HepG2 (cell line): Measurements from ENCODE around the gene CCDC18. TPM values are rescaled to one million over a fixed set of nuclear protein-coding genes. Genes with fewer than 3 reads are reported as not detected.

Source experiments
- CEBPB ChIP-seq: IDR thresholded peaks from 2 replicates; pipeline ENCODE4 v1.6.1; 2011; ENCODE audit warnings: low read depth, low read length, improper control_type of control experiment, borderline replicate concordance
- CEBPG ChIP-seq: IDR thresholded peaks from 2 replicates; pipeline ENCODE4 v1.6.1; 2016
- EHMT2 ChIP-seq: fragments of 200-600 bp; sonication (generic); IDR thresholded peaks from 2 replicates; pipeline ENCODE4 v1.7.0; 2017; ENCODE audit warnings: antibody characterized with exemption, low read depth, low read length, borderline replicate concordance
- EP300 ChIP-seq, 3 experiments: sonication (generic) in 1 of 3; formaldehyde crosslinking in 1 of 3; IDR thresholded peaks; 2 replicates each; pipeline versions ENCODE4 v1.5.1 to v1.6.1; 2011 to 2020; ENCODE audit warnings: low read depth in 2 of 3, low read length in 2 of 3, borderline replicate concordance in 1 of 3, improper control_type of control experiment in 1 of 3, mild to moderate bottlenecking in 1 of 3, missing genetic modification reagents in 1 of 3, moderate library complexity in 1 of 3
- FOSL2 ChIP-seq: sonication (generic); formaldehyde crosslinking; IDR thresholded peaks from 2 replicates; pipeline ENCODE4 v1.4.0; 2020; ENCODE audit warnings: missing genetic modification reagents
- FOXP1 ChIP-seq, 2 experiments: fragments of 450-650 bp in 1 of 2; IDR thresholded peaks; 2 replicates each; pipeline ENCODE4 v1.6.1; 2017 to 2018; ENCODE audit warnings: antibody characterized with exemption in 1 of 2
- GATAD2A ChIP-seq: IDR thresholded peaks from 2 replicates; pipeline ENCODE4 v1.6.1; 2016
- IKZF4 ChIP-seq: sonication (generic); formaldehyde crosslinking; IDR thresholded peaks from 2 replicates; pipeline ENCODE4 v1.5.1; 2020; ENCODE audit warnings: borderline replicate concordance, mild to moderate bottlenecking, low read depth, missing genetic modification reagents; ENCODE audit errors: not compliant biosample characterization
- KAT8 ChIP-seq: IDR thresholded peaks from 2 replicates; pipeline ENCODE4 v1.6.1; 2016; ENCODE audit warnings: missing genetic modification reagents, missing compliant biosample characterization
- NFE2L1 ChIP-seq: sonication (generic); formaldehyde crosslinking; IDR thresholded peaks from 2 replicates; pipeline ENCODE4 v1.4.0; 2020; ENCODE audit warnings: missing genetic modification reagents, mild to moderate bottlenecking, borderline replicate concordance
- NFIC ChIP-seq: IDR thresholded peaks from 2 replicates; pipeline ENCODE4 v1.6.1; 2012; ENCODE audit warnings: mild to moderate bottlenecking, low read length, inconsistent platforms
- NR2F1 ChIP-seq, 2 experiments: fragments of 450-650 bp in 1 of 2; formaldehyde crosslinking in 1 of 2; IDR thresholded peaks; 2 replicates each; pipeline versions ENCODE4 v1.5.0 to v1.6.1; 2016 to 2020; ENCODE audit warnings: mild to moderate bottlenecking in 1 of 2, missing compliant biosample characterization in 1 of 2, missing genetic modification reagents in 1 of 2, moderate library complexity in 1 of 2
- ZFP41 ChIP-seq: sonication (generic); formaldehyde crosslinking; IDR thresholded peaks from 2 replicates; pipeline ENCODE4 v1.4.0; 2020; ENCODE audit warnings: mild to moderate bottlenecking, missing genetic modification reagents, borderline replicate concordance
- ZMYM4 ChIP-seq: sonication (generic); formaldehyde crosslinking; IDR thresholded peaks from 2 replicates; pipeline ENCODE4 v1.8.1; 2023; ENCODE audit warnings: mild to moderate bottlenecking, missing genetic modification reagents
- ZNF569 ChIP-seq: sonication (generic); formaldehyde crosslinking; IDR thresholded peaks from 2 replicates; pipeline ENCODE4 v1.5.0; 2020; ENCODE audit warnings: mild to moderate bottlenecking, missing genetic modification reagents, moderate library complexity, borderline replicate concordance
- ZNF652 ChIP-seq: IDR thresholded peaks from 2 replicates; pipeline ENCODE4 v1.6.1; 2016; ENCODE audit warnings: low read depth, borderline replicate concordance
- ZNF792 ChIP-seq: IDR thresholded peaks from 2 replicates; pipeline ENCODE4 v1.6.1; 2016
- ZSCAN12 ChIP-seq: sonication (generic); formaldehyde crosslinking; IDR thresholded peaks from 2 replicates; pipeline ENCODE4 v1.9.0; 2021; ENCODE audit warnings: mild to moderate bottlenecking, missing genetic modification reagents
- polyA plus RNA-seq, 8 experiments: library from polyadenylated mRNA; depleted of rRNA in 3 of 8; stranded (reverse) in 7 of 8; unstranded in 1 of 8; fragments of >200 nt; fragmentation: Illumina TruSeq in 4 of 8; extraction: Trizol in 4 of 8; gene quantifications; 2 replicates each; pipeline versions ENCODE4 v1.2.1 to v1.2.3, GENCODE V29; 2011 to 2016; ENCODE audit warnings: low read depth in 4 of 8, missing spikeins in 1 of 8, mixed read lengths in 1 of 8; ENCODE audit not compliant: insufficient read depth in 1 of 8
- total RNA-seq, 5 experiments: library from RNA; depleted of rRNA; stranded (reverse); fragments of >200 nt; fragmentation: Illumina TruSeq; extraction: Trizol; gene quantifications; 2 replicates each; pipeline ENCODE4 v1.2.3, GENCODE V29; 2016; ENCODE audit warnings: low read depth in 1 of 5
- TF ChIP-seq, protein P1 (sequence below), 2 experiments: sonication (generic) in 1 of 2; formaldehyde crosslinking in 1 of 2; IDR thresholded peaks; 2 replicates each; pipeline versions ENCODE4 v1.4.0 to v1.6.1; 2018 to 2020; ENCODE audit warnings: missing genetic modification reagents in 2 of 2, borderline replicate concordance in 1 of 2, low read depth in 1 of 2, mild to moderate bottlenecking in 1 of 2, missing biosample characterization in 1 of 2
- TF ChIP-seq, protein P2 (sequence below): sonication (generic); formaldehyde crosslinking; IDR thresholded peaks from 2 replicates; pipeline ENCODE4 v1.4.0; 2020; ENCODE audit warnings: missing genetic modification reagents
- TF ChIP-seq, protein P3 (sequence below): IDR thresholded peaks from 2 replicates; pipeline ENCODE4 v1.6.1; 2016; ENCODE audit warnings: low read depth
- TF ChIP-seq, protein P4 (sequence below): sonication (generic); formaldehyde crosslinking; conservative IDR thresholded peaks from 2 replicates; pipeline ENCODE4 v1.4.0; 2020; ENCODE audit warnings: missing genetic modification reagents

CCDC18 gene
- total and polyA plus RNA-seq, 2 of the 13 experiments (the other 11 are each of a cell fraction or from before 2014, with no cell fraction given): 1.9 to 18.4 TPM

DNA sequence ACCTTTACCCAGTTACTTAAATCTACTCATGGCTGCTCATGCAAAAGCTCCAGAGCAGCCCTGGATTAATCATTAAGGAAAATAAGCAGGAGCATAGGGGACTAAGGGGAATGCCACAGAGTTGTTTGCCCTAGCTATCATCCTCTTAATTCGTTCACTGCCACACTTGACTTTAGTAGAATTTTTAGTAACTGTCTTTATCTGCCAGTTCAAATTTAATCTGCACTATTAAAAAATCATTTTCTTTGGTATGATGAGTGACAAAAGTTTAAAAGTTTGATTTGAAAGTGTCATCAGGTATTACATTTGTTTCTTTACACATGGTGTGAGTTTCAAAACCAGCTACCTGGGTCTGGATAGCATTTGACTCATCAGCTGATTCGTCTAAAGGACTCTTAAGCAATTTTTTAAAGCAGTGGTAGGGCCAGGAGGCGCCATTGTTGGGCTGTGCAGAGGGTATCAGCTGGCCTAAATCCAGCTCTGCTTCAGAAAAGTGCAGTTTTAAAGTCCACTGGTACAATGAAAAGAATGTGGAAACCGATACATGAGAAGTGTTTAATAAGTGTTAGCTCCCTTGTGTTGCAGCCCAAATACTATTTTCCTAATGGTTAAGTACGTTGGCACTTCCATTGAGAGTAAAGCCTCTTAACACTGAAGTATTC is 95.2 kb downstream of the CCDC18 start (continued):
- TF ChIP-seq, protein P1, sequence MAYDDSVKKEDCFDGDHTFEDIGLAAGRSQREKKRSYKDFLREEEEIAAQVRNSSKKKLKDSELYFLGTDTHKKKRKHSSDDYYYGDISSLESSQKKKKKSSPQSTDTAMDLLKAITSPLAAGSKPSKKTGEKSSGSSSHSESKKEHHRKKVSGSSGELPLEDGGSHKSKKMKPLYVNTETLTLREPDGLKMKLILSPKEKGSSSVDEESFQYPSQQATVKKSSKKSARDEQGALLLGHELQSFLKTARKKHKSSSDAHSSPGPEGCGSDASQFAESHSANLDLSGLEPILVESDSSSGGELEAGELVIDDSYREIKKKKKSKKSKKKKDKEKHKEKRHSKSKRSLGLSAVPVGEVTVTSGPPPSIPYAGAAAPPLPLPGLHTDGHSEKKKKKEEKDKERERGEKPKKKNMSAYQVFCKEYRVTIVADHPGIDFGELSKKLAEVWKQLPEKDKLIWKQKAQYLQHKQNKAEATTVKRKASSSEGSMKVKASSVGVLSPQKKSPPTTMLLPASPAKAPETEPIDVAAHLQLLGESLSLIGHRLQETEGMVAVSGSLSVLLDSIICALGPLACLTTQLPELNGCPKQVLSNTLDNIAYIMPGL (CRISPR knock-in tag; IDR thresholded peaks at IDR 0.05; ENCODE audit: borderline replicate concordance in 1 of 2, low read depth in 1 of 2): peak in 1 of 2 experiments; percentile 41; a peak in 1 of 4 replicates
- TF ChIP-seq EHMT2: peak; percentile 70; the same call in 1 of the 2 replicates
- TF ChIP-seq CEBPG (CRISPR knock-in tag): peak; percentile 77
- TF ChIP-seq, protein P2, sequence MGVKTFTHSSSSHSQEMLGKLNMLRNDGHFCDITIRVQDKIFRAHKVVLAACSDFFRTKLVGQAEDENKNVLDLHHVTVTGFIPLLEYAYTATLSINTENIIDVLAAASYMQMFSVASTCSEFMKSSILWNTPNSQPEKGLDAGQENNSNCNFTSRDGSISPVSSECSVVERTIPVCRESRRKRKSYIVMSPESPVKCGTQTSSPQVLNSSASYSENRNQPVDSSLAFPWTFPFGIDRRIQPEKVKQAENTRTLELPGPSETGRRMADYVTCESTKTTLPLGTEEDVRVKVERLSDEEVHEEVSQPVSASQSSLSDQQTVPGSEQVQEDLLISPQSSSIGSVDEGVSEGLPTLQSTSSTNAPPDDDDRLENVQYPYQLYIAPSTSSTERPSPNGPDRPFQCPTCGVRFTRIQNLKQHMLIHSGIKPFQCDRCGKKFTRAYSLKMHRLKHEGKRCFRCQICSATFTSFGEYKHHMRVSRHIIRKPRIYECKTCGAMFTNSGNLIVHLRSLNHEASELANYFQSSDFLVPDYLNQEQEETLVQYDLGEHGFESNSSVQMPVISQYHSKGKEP: no peak
- TF ChIP-seq NR2F1 (CRISPR knock-in tag; IDR thresholded peaks at IDR 0.05): 0 out of 4 replicates have a peak, but pooled peaks of 1 of the 2 experiments have one; percentile 26
- TF ChIP-seq, protein P3, sequence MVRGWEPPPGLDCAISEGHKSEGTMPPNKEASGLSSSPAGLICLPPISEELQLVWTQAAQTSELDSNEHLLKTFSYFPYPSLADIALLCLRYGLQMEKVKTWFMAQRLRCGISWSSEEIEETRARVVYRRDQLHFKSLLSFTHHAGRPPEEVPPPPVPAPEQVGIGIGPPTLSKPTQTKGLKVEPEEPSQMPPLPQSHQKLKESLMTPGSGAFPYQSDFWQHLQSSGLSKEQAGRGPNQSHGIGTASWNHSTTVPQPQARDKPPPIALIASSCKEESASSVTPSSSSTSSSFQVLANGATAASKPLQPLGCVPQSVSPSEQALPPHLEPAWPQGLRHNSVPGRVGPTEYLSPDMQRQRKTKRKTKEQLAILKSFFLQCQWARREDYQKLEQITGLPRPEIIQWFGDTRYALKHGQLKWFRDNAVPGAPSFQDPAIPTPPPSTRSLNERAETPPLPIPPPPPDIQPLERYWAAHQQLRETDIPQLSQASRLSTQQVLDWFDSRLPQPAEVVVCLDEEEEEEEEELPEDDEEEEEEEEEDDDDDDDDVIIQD: peak; percentile 58; the same call in 1 of the 2 replicates
- no peak for TF ChIP-seq FOXP1 (IDR thresholded peaks at IDR 0.05)
- TF ChIP-seq FOXP1 (CRISPR knock-in tag; IDR thresholded peaks at IDR 0.05): 0 out of 2 replicates have a peak, but pooled peaks have one; percentile 7
- TF ChIP-seq KAT8 (CRISPR knock-in tag): 0 out of 2 replicates have a peak, but pooled peaks have one; percentile 27
- peak; percentile 64 for TF ChIP-seq GATAD2A (CRISPR knock-in tag)
- TF ChIP-seq ZNF792: peak; percentile 40; the same call in 1 of the 2 replicates
- TF ChIP-seq, protein P4, sequence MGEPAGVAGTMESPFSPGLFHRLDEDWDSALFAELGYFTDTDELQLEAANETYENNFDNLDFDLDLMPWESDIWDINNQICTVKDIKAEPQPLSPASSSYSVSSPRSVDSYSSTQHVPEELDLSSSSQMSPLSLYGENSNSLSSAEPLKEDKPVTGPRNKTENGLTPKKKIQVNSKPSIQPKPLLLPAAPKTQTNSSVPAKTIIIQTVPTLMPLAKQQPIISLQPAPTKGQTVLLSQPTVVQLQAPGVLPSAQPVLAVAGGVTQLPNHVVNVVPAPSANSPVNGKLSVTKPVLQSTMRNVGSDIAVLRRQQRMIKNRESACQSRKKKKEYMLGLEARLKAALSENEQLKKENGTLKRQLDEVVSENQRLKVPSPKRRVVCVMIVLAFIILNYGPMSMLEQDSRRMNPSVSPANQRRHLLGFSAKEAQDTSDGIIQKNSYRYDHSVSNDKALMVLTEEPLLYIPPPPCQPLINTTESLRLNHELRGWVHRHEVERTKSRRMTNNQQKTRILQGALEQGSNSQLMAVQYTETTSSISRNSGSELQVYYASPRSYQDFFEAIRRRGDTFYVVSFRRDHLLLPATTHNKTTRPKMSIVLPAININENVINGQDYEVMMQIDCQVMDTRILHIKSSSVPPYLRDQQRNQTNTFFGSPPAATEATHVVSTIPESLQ: no peak
- TF ChIP-seq EP300 (IDR thresholded peaks at IDR 0.05; ENCODE audit: low read depth in 2 of 2, low read length in 2 of 2): peak in 1 of 2 experiments; percentile 34; a peak in 1 of 4 replicates
- TF ChIP-seq EP300 (CRISPR knock-in tag; IDR thresholded peaks at IDR 0.05; ENCODE audit: borderline replicate concordance): no peak; the same call in 1 of the 2 replicates
- no peak for TF ChIP-seq ZNF652 (CRISPR knock-in tag)
- TF ChIP-seq NFIC: peak; percentile 36; the same call in 1 of the 2 replicates
- TF ChIP-seq NFE2L1 (CRISPR knock-in tag): no peak
- TF ChIP-seq ZFP41 (CRISPR knock-in tag): no peak
- peak; percentile 76; the same call in 1 of the 2 replicates for TF ChIP-seq CEBPB
- no peak for TF ChIP-seq ZNF569 (CRISPR knock-in tag)
- peak; percentile 58; the same call in 1 of the 2 replicates for TF ChIP-seq ZMYM4
- no peak for TF ChIP-seq IKZF4
- TF ChIP-seq FOSL2 (CRISPR knock-in tag): peak; percentile 57
- 0 out of 2 replicates have a peak, but pooled peaks have one; percentile 19 for TF ChIP-seq ZSCAN12 (CRISPR knock-in tag)
